Activated CD8-positive, alpha-beta memory T cell treated with anti-CD3 and anti-CD28 coated beads, Interleukin-2, amount 10 ng/mL, durations not matched to agents 7 days and 5 days (primary cell): ENCODE results near the gene DUS3L. TPM values are rescaled to one million over a fixed set of nuclear protein-coding genes. Genes with fewer than 3 reads are reported as not detected.

Source experiments
- ATAC-seq: fragments of 150-1000 bp; cut with Tn5 transposase; one replicate; pipeline ENCODE4 v1.10.0; 2021; ENCODE audit warnings: moderate library complexity
- CTCF ChIA-PET: fragments of 350-600 bp; sonication (Branson Sonifier 250); formaldehyde crosslinking; loops from one replicate; lab custom pipeline; 2021; ENCODE audit warnings: antibody characterized with exemption; lab: Charles Lee
- DNase-seq: peaks from one replicate; pipeline ENCODE4 v3.0.0-alpha.2; 2020
- H3K27ac Mint-ChIP-seq: one replicate; pipeline ENCODE4 v1.8.0; 2021; ENCODE audit warnings: mild to moderate bottlenecking, mixed read lengths
- H3K27me3 Mint-ChIP-seq: one replicate; pipeline ENCODE4 v1.8.0; 2021; ENCODE audit warnings: mixed read lengths
- H3K36me3 Mint-ChIP-seq: one replicate; pipeline ENCODE4 v1.8.0; 2021; ENCODE audit warnings: mild to moderate bottlenecking, mixed read lengths
- H3K4me1 Mint-ChIP-seq: one replicate; pipeline ENCODE4 v1.8.0; 2021; ENCODE audit warnings: mixed read lengths
- H3K4me3 Mint-ChIP-seq: one replicate; pipeline ENCODE4 v1.8.0; 2021; ENCODE audit warnings: mild to moderate bottlenecking, moderate library complexity, mixed read lengths
- H3K9me3 Mint-ChIP-seq: one replicate; pipeline ENCODE4 v1.8.0; 2022; ENCODE audit warnings: low read depth, mixed read lengths
- total RNA-seq, 2 experiments: library from RNA; stranded (reverse); gene quantifications; one replicate each; pipeline ENCODE4 v1.2.3, GENCODE V29; 2021

DUS3L gene
- total RNA-seq, 2 experiments from 2014 or later = 53.0 to 64.0 TPM

GRCh38 chr19:5800361-5801270, 9.7 kb upstream of the DUS3L start:
- no peak overlapping the region for H3K4me3 Mint-ChIP-seq
- H3K9me3 Mint-ChIP-seq = no peaks in the 10 kb centered on the region
- peaks cover 30% of the 10 kb centered on the region for H3K27me3 Mint-ChIP-seq
- CTCF ChIA-PET = interaction anchor here (1.1 to 1.5 kb wide), 3 partner anchors 10 to 222 kb away, joined by 3 to 5 read pairs (median 4); partner anchors contain the start of gene DUS3L
- no peak overlapping the region for H3K27ac Mint-ChIP-seq
- no peaks in the 10 kb centered on the region for H3K36me3 Mint-ChIP-seq
- ATAC-seq (no peak), DNase-seq (no peak)
- peaks cover 19% of the 10 kb centered on the region for H3K4me1 Mint-ChIP-seq

- no peak overlapping the region for H3K4me3 Mint-ChIP-seq
- DNase-seq = no peak
- H3K27me3 Mint-ChIP-seq = peaks cover 26% of the 10 kb centered on the region
- no peak for ATAC-seq
- no peaks in the 10 kb centered on the region for H3K9me3 Mint-ChIP-seq
- H3K4me1 Mint-ChIP-seq = peaks cover 19% of the 10 kb centered on the region
- H3K27ac Mint-ChIP-seq = no peak overlapping the region
- CTCF ChIA-PET = interaction anchor here (1.1 kb wide), 2 partner anchors 9 to 113 kb away, joined by 3 to 4 read pairs; partner anchors contain the start of gene DUS3L
- no peaks in the 10 kb centered on the region for H3K36me3 Mint-ChIP-seq
These were observed 8.6 kb upstream of the DUS3L start for GRCh38 chr19:5799247-5800241.

- H3K27me3 Mint-ChIP-seq = peaks cover 18% of the 10 kb centered on the region
- ATAC-seq (no peak), DNase-seq (no peak)
- H3K9me3 Mint-ChIP-seq = no peaks in the 10 kb centered on the region
- peaks cover 8% of the 10 kb centered on the region for H3K4me1 Mint-ChIP-seq
- H3K4me3 Mint-ChIP-seq = no peak overlapping the region
- CTCF ChIA-PET = no interaction called here
- H3K36me3 Mint-ChIP-seq = no peaks in the 10 kb centered on the region
- no peak overlapping the region for H3K27ac Mint-ChIP-seq
These were observed 7.3 kb upstream of the DUS3L start for GRCh38 chr19:5798244-5798643.

- no peak for ATAC-seq
- Mint-ChIP-seq H3K36me3 (peaks cover under 1% of the 10 kb centered on the region), H3K27ac (no peak overlapping the region), H3K4me1 (peaks cover 4% of the 10 kb centered on the region), H3K4me3 (no peak overlapping the region), H3K27me3 (peaks cover 7% of the 10 kb centered on the region), H3K9me3 (no peaks in the 10 kb centered on the region)
- no peak for DNase-seq
- CTCF ChIA-PET = interaction anchor here (3.2 to 8.0 kb wide), 2 partner anchors 9 to 106 kb away, joined by 15 to 62 read pairs; partner anchors contain the start of genes NRTN and RPL36
These were observed 4.5 kb upstream of the DUS3L start for GRCh38 chr19:5795382-5795919.

GRCh38 chr19:5793188-5793587, 2.2 kb upstream of the DUS3L start:
- Mint-ChIP-seq H3K27me3 (no peaks in the 10 kb centered on the region), H3K27ac (no peak overlapping the region), H3K4me1 (peaks cover 12% of the 10 kb centered on the region), H3K9me3 (no peaks in the 10 kb centered on the region), H3K4me3 (no peak overlapping the region), H3K36me3 (peaks cover 14% of the 10 kb centered on the region)
- ATAC-seq (no peak), DNase-seq (no peak)
- CTCF ChIA-PET = interaction anchor here (0.7 to 8.0 kb wide), 6 partner anchors 8 to 245 kb away, joined by 3 to 62 read pairs (median 6); partner anchors contain the start of genes NRTN, PRR22 and RPL36

- Mint-ChIP-seq H3K9me3 (no peaks in the 10 kb centered on the region), H3K4me1 (peaks cover 12% of the 10 kb centered on the region), H3K27ac (no peak overlapping the region), H3K27me3 (no peaks in the 10 kb centered on the region), H3K36me3 (peaks cover 17% of the 10 kb centered on the region), H3K4me3 (no peak overlapping the region)
- CTCF ChIA-PET = interaction anchor here (1.1 to 8.0 kb wide), 3 partner anchors 12 to 71 kb away, joined by 3 to 62 read pairs (median 4); partner anchors contain the start of gene NRTN
- no peak for DNase-seq
- no peak for ATAC-seq
These were observed 1.3 kb upstream of the DUS3L start for GRCh38 chr19:5792224-5792623.

GRCh38 chr19:5789886-5790558, 941 bp downstream of the DUS3L start:
- CTCF ChIA-PET = interaction anchor here (0.6 to 8.0 kb wide), 6 partner anchors 10 to 567 kb away, joined by 3 to 62 read pairs (median 4); partner anchors contain the start of genes CATSPERD, LONP1, NDUFA11 and NRTN
- ATAC-seq = no peak
- H3K27ac Mint-ChIP-seq = peak overlapping the region; percentile 99
- no peaks in the 10 kb centered on the region for H3K27me3 Mint-ChIP-seq
- no peak for DNase-seq
- peaks cover 12% of the 10 kb centered on the region for H3K4me1 Mint-ChIP-seq
- peaks cover 28% of the 10 kb centered on the region for H3K36me3 Mint-ChIP-seq
- peak overlapping the region; percentile 89 for H3K4me3 Mint-ChIP-seq
- no peaks in the 10 kb centered on the region for H3K9me3 Mint-ChIP-seq

GRCh38 chr19:5789351-5789761, 1.6 kb downstream of the DUS3L start:
- H3K27ac Mint-ChIP-seq = no peak overlapping the region
- DNase-seq = no peak
- no peaks in the 10 kb centered on the region for H3K27me3 Mint-ChIP-seq
- H3K9me3 Mint-ChIP-seq = no peaks in the 10 kb centered on the region
- peaks cover 28% of the 10 kb centered on the region for H3K36me3 Mint-ChIP-seq
- ATAC-seq = no peak
- H3K4me1 Mint-ChIP-seq = peaks cover 12% of the 10 kb centered on the region
- peak overlapping the region; percentile 89 for H3K4me3 Mint-ChIP-seq
- CTCF ChIA-PET = interaction anchor here (8.0 kb wide), 1 partner anchor 15 kb away, joined by 62 read pairs; the partner anchor contains the start of gene NRTN

GRCh38 chr19:5788422-5788821, 2.5 kb downstream of the DUS3L start:
- no peaks in the 10 kb centered on the region for H3K27me3 Mint-ChIP-seq
- CTCF ChIA-PET = interaction anchor here (0.6 kb wide), 1 partner anchor 585 kb away, joined by 3 read pairs; no protein-coding TSS in a partner anchor

GRCh38 chr19:5787409-5788182, 3.4 kb downstream of the DUS3L start:
- DNase-seq = no peak
- no peak for ATAC-seq
- CTCF ChIA-PET = no interaction called here
- no peak overlapping the region for H3K27ac Mint-ChIP-seq
- H3K36me3 Mint-ChIP-seq = peaks cover 28% of the 10 kb centered on the region
- peaks cover 12% of the 10 kb centered on the region for H3K4me1 Mint-ChIP-seq
- no peaks in the 10 kb centered on the region for H3K9me3 Mint-ChIP-seq
- H3K4me3 Mint-ChIP-seq = no peak overlapping the region
- no peaks in the 10 kb centered on the region for H3K27me3 Mint-ChIP-seq

More at GRCh38 chr19:5788422-5788821, 2.5 kb downstream of the DUS3L start:
- Mint-ChIP-seq H3K9me3 (no peaks in the 10 kb centered on the region), H3K36me3 (peaks cover 28% of the 10 kb centered on the region), H3K27ac (no peak overlapping the region), H3K4me3 (no peak overlapping the region), H3K4me1 (peaks cover 12% of the 10 kb centered on the region)
- ATAC-seq (no peak), DNase-seq (no peak)

- peaks cover 12% of the 10 kb centered on the region for H3K4me1 Mint-ChIP-seq
- H3K27me3 Mint-ChIP-seq = no peaks in the 10 kb centered on the region
- no peak for ATAC-seq
- no peak overlapping the region for H3K4me3 Mint-ChIP-seq
- no peak for DNase-seq
- H3K27ac Mint-ChIP-seq = no peak overlapping the region
- H3K9me3 Mint-ChIP-seq = no peaks in the 10 kb centered on the region
- H3K36me3 Mint-ChIP-seq = peaks cover 28% of the 10 kb centered on the region
- CTCF ChIA-PET = no interaction called here
These were observed 4.2 kb downstream of the DUS3L start for GRCh38 chr19:5786593-5787408.
